HG02870 (cell line): ENCODE data around the gene DNAH5.

Source experiments
- ATAC-seq: cut with Tn5 transposase; IDR thresholded peaks from one replicate; pipeline ENCODE4 v1.9.1; 2021; ENCODE audit warnings: mild to moderate bottlenecking, moderate library complexity; ENCODE audit not compliant: unreplicated experiment

DNAH5 gene

GRCh38 chr5:13939638-13940037 lies 4.8 kb downstream of the DNAH5 start:
- no peak for ATAC-seq

DNA sequence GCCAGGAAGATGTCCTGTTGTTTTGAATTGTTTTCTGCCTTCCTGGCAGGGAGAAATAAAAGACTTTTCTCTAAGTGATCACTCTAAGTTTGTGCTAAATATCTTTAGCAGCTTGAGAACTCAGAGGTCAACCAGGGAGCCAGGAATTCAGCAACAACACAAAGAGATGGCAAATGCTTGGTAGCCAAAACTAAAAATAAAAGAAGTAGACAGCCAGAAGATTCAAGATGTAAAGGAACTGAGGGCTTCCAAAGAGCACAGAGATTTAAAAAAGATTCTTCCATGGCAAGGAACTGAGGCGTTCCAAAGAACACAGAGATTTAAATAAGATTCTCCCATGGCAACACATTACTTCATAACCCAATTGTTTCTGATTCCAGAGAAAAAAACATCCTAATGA lies 9.6 kb downstream of the DNAH5 start:
- ATAC-seq, result no peak

GRCh38 chr5:13934125-13934524 lies 10.4 kb downstream of the DNAH5 start:
- no peak for ATAC-seq

GRCh38 chr5:13932561-13932960 lies 11.9 kb downstream of the DNAH5 start:
- ATAC-seq, result no peak

- no peak for ATAC-seq
Observed at GRCh38 chr5:13932011-13932410, 12.5 kb downstream of the DNAH5 start.

DNA sequence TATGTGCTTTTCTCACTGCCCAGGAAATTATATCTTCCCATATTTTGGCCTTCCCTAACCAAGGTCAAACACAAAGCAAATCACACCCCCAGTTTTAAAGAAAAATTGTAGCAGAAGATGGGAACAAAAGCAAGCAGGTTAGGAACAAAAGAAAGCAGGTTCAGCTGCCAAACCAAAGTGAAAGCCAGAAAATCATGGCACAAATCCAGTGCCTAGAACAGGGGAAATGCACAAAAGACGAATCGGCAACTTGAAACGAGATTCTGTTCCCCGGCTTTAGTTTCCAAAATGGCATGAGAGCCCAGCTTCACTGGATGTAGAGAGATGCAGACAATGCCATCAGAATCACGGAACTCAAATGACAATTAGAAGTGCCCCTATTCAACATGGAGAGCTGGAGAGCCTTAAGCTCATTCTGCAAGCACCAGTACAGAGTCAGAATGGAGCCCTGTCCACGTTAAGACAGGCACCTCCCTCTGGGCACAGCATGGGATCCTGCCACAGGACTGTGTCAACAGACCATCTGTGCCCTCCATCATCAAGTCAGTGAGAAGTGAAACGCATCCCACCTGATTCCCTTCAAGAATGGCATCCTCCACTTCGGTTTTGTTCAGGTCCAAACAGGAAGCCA lies 13.8 kb downstream of the DNAH5 start:
- ATAC-seq, result no peak

DNA sequence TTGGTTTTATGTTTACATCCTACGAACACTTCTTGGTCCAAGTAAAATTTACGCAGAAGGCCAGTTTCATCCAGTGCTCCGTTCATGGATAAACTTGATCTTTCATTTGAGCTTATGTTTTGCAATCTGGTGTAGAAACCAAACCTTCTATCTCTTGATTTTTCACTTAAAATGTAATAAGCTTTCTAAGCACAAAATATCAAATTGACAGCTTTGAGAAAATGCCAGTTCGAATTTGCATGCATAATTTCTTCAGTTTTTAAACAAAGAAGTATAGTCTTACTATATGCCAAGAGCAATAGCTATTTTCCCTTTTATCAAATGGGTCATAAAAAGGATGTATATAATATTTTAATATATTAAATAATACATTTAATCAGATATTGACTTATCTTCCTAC lies 17.8 kb downstream of the DNAH5 start:
- ATAC-seq, result no peak

DNA sequence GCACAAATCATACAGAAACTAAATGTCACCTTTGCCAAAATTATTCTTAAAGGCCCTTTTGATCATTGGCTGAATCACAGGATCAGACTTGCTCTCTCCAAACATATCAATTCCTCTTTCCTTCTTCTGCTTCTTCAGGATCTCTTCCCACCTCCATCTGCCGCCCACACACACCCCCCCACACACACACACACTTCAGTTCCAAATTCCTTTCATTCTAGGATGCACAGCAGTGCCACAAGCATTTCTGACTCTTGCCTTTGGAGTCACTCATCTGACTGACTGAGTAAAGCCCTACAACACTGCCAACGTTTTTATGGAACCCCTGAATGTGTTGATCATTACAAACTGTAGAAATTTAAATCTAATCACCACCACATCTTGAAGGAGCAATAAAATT lies 22.9 kb downstream of the DNAH5 start:
- no peak for ATAC-seq

GRCh38 chr5:13919786-13920185 lies 24.7 kb downstream of the DNAH5 start:
- ATAC-seq, result no peak

DNA sequence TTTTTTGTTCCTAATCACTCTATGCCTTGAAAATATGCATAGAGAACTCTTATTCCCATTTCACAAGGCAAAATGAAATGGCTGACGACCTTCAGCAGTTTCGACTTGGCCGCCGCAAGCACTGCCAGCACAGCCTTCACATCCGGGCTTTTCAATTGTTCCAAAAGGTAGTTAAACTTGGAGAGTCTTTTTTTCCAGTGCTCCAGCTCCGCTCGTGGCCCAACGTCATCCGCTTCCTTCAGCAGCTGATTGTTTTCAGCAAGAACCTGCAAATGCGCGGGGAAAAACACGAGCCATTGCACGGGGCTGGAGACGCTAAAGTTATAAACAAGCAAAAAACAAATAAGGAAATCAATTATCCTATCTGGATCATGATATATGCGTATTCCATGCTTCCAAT lies 25.4 kb downstream of the DNAH5 start:
- no peak for ATAC-seq

- ATAC-seq, result no peak
Observed at GRCh38 chr5:13917061-13917460, 27.4 kb downstream of the DNAH5 start.

DNA sequence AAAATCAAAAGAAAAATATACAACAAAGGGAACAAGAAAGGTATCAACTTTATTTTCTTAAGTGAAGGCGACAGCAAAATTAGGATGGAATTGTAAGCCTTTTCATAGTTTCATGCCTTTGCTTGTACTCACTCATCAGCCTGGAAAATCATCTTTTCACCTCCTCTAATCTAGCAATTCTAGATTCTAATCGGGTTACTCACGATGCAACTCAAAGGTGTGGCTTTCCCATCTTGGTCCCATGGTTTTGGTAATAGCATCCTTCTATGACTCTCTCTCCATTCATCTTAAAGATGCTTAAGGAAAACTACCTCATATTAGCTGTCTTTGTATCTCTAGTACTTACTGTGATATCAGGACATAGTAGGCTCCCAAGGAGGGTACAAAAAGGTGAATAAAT lies 30.5 kb downstream of the DNAH5 start:
- no peak for ATAC-seq

DNA sequence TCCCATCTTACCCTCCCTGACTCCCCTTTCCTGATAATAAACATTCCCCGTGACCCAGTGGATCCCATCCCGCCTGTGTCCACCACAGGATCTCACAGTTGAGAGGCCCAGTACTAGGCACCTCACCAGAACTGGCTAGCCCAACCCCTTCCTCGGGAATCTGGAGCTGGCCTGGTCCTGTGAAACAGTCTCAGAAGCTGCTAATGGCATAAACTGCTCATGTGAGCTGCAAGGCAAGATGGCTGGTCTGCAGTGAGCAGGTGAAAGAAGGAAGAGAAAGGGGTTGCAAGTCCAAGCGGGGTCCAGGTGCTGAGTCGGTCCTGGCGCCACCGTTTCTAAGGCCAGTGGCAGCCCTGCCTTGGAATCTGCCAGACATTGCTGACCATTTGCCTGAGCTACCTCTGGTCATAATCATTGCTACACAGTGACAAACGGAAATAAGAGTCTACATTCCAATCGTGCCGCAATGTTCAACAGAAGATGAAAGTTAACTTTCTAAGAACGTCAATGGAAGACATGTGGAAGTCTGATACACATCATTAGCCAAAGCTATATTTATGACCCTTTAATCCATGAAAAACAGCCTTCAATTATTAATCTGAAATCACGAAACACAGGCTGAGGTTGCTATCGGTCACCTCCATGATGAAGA lies 33.7 kb downstream of the DNAH5 start:
- ATAC-seq, result no peak

DNA sequence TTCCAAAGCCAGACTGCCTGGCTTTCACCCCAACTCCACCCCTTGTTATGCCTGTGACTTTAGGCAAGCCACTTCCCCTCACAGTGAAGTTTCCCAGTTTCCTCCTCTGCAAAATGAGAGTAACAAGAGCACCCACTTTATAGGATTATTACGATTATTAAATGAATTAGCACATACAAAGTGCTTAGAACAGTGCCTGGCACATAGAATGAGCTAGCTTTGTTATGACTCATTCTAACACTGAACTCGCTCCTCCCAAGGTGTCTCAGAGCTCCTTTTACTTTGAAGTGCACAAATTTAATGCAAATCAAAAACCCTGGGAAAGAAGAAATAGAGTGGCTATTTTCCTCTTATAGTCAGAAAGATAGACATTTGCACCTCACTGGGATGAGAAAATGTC lies 34.3 kb downstream of the DNAH5 start:
- no peak for ATAC-seq

GRCh38 chr5:13909271-13909670 lies 35.2 kb downstream of the DNAH5 start:
- no peak for ATAC-seq

DNA sequence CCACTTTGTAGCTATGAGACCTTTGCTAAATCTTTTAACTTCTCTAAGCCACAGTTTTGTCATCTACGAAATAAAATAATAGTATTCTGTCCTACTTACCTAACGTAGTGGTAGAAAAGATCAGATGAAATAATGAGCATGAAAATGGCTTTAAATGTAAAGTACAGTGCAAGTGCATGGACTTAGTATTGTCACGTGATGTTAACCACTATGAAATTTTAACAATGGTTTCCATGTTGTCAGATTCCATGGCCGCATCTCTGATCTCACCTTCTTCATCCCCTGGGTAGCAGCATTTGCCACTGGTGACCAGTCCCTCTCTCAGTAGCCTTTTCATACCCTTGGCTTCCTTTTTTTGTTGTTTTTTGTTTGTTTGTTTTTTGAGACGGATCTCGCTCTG lies 45.9 kb downstream of the DNAH5 start:
- no peak for ATAC-seq

GRCh38 chr5:13878357-13878756 lies 66.1 kb downstream of the DNAH5 start:
- ATAC-seq, result no peak

DNA sequence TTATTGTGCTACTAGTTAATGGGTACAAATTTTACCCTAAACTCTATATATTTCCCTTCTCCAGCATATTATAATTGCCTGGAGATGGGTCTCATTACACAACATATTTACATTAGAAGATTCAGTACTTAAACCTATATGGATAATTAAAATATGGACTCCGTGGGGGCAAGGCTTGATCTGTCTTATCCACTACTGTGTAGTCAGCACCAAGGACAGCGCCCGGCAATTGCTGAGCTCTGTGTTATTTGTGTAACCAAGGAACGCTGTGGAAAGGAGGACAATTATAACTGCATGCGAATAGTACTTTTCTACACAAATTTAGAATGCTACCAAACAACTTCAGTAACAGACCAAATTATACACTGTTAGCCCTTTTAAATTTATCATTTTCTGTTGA lies 77.7 kb downstream of the DNAH5 start:
- no peak for ATAC-seq

DNA sequence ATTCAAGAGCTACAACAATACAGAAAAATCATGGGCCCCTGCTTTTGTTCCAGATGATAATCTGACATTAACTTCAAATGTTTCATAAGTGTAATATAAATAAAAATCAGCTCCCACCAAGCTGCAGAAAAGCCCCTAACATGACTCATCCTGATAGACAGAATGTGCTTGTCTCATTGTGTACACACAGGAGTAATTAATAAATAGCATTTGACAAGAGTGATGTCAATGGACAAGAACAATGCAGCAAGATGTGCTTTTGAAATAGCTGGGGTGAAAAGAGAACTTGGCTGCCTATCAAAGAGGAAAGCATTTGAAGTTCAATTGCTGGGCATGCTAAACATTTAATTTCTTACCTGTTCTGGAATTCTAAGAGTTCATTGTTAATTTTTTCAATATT lies 79.2 kb downstream of the DNAH5 start:
- no peak for ATAC-seq

DNA sequence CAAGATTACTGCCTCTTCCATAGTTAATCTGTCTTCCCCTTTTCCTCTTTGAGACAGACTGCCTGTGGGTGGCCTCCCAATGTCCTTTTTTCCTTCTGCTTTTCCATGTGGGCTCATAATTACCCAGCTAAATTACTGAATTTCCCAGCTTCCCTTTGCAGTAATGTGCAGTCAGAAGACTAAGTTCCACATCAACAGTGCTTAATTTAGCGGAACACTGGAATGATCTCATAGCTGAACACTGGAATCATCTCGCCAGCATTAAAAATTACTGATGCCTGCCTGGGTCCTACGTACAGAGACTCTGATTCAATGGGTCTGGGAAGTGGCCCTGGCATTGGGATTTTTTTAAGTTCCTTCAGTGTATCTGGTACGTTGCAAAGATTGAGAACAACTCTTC lies 84.3 kb downstream of the DNAH5 start:
- ATAC-seq, result no peak

DNA sequence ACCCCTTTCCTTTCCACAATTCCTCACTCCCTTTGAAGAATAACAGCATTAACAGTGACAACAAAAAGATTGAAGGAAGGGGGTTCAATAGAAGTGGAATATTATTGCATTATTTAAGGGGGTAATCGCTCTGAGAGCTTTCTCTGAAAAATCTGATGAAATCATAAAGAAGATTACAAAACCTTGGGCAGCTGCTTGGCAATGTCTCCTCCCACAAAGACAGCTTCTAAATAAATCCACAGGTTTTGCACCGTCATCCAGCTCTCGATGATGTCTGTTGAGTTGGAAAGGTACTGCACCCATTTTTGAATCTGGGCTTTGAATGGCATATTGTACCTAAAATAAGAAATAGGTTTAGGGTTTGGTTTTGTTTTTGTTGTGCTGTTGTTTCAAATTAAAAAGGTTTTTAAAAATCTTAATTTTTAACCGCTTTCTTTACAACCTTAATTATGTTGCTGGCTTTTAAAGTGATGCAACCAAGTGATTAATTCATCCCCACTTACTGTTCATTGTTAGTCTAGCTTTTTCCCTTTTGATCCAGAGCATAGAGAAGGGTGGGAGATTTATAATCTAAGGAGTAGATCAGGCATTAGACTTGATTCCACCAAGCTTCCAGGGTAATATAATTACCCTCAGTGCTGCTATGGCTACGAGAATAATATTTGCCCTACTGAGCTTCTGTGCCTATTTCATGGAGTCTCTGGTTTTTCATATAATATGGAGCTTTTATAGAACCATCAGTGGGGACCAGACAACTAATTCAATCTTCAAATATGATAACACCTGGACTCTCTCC lies 85.0 kb downstream of the DNAH5 start:
- no peak for ATAC-seq

- ATAC-seq, result no peak
Observed at GRCh38 chr5:13843175-13843846, 101.2 kb downstream of the DNAH5 start.
